IMR-90 (cell line): ENCODE measurements around the gene GP1BA. TPM values are rescaled to one million over a fixed set of nuclear protein-coding genes. Genes with fewer than 3 reads are reported as not detected.

ENCODE experiments used
- ATAC-seq: fragments of 200-7000 bp; cut with Tn5 transposase; 2 replicates; pipeline ENCODE4 v1.9.1; 2020; ENCODE audit warnings: low read depth, mild to moderate bottlenecking, moderate library complexity
- BruUV-seq: library from RNA; stranded (reverse); fragments of 400-500 nt; replicated peaks from 2 replicates; lab custom pipeline; 2021; lab: Mats Ljungman, UMichigan
- CTCF ChIA-PET: fragments of 300-600 bp; formaldehyde crosslinking; extraction: SDS; loops from one replicate; lab custom pipeline; 2021; ENCODE audit warnings: antibody characterized with exemption; lab: Yijun Ruan, JAX
- POLR2A ChIA-PET: fragments of 300-600 bp; sonication (Branson Sonifier 250); formaldehyde crosslinking; loops from one replicate; lab custom pipeline; 2022; ENCODE audit warnings: antibody characterized with exemption; ENCODE audit not compliant: unreplicated experiment; lab: Charles Lee
- DNase-seq: peaks from one replicate; pipeline ENCODE4 v3.0.0; 2013
- H2AFZ ChIP-seq: replicated peaks from 2 replicates; pipeline ENCODE3; 2013; ENCODE audit warnings: low read length, mild to moderate bottlenecking; ENCODE audit not compliant: poor library complexity
- H2AK5ac ChIP-seq: 2 replicates; pipeline ENCODE4 v1.6.1; 2013; ENCODE audit warnings: low read depth, low read length, inconsistent platforms
- H2AK9ac ChIP-seq: replicated peaks from 2 replicates; pipeline ENCODE3; 2013; ENCODE audit warnings: mild to moderate bottlenecking, low read depth, low read length, moderate library complexity; ENCODE audit not compliant: poor library complexity
- H2BK120ac ChIP-seq: 2 replicates; pipeline ENCODE4 v1.6.1; 2013; ENCODE audit warnings: low read depth, low read length, inconsistent platforms
- H2BK15ac ChIP-seq: 3 replicates; pipeline ENCODE4 v1.6.1; 2013; ENCODE audit warnings: low read depth, low read length, inconsistent platforms
- H2BK20ac ChIP-seq: 2 replicates; pipeline ENCODE4 v1.6.1; 2013; ENCODE audit warnings: low read depth, mild to moderate bottlenecking, inconsistent platforms, low read length, moderate library complexity
- H2BK5ac ChIP-seq: 2 replicates; pipeline ENCODE4 v1.6.1; 2013; ENCODE audit warnings: mild to moderate bottlenecking, low read depth, low read length, inconsistent platforms; ENCODE audit not compliant: poor library complexity, severe bottlenecking
- H3K14ac ChIP-seq: replicated peaks from 2 replicates; pipeline ENCODE4 v1.6.1; 2013; ENCODE audit warnings: low read depth, low read length, inconsistent platforms
- H3K18ac ChIP-seq: 2 replicates; pipeline ENCODE4 v1.6.1; 2013; ENCODE audit warnings: low read depth, low read length, control low read depth
- H3K23ac ChIP-seq: 2 replicates; pipeline ENCODE4 v1.6.1; 2013; ENCODE audit warnings: low read depth, low read length, inconsistent platforms
- H3K27ac ChIP-seq: 2 replicates; pipeline ENCODE4 v1.5.1; 2013; ENCODE audit warnings: mild to moderate bottlenecking, control low read depth, low read length; ENCODE audit not compliant: insufficient read depth
- H3K27me3 ChIP-seq: 2 replicates; pipeline ENCODE4 v1.6.1; 2013; ENCODE audit warnings: low read length; ENCODE audit not compliant: control insufficient read depth, insufficient read depth
- H3K36me3 ChIP-seq: 2 replicates; pipeline ENCODE4 v1.6.1; 2013; ENCODE audit warnings: low read length, mixed read lengths; ENCODE audit not compliant: control insufficient read depth, insufficient read depth
- H3K4ac ChIP-seq: 2 replicates; pipeline ENCODE4 v1.6.1; 2013; ENCODE audit warnings: low read depth, low read length, inconsistent platforms
- H3K4me1 ChIP-seq: 2 replicates; pipeline ENCODE4 v1.6.1; 2013; ENCODE audit warnings: low read length, mixed read lengths; ENCODE audit not compliant: control insufficient read depth, insufficient read depth
- H3K4me2 ChIP-seq: 2 replicates; pipeline ENCODE4 v1.6.1; 2013; ENCODE audit warnings: low read depth, mild to moderate bottlenecking, control low read depth, low read length, moderate library complexity
- H3K4me3 ChIP-seq: 2 replicates; pipeline ENCODE4 v1.5.1; 2013; ENCODE audit warnings: low read depth, mild to moderate bottlenecking, control low read depth, low read length, moderate library complexity; ENCODE audit not compliant: insufficient read depth
- H3K56ac ChIP-seq: 2 replicates; pipeline ENCODE4 v1.6.1; 2013; ENCODE audit warnings: low read length, inconsistent platforms; ENCODE audit not compliant: insufficient read depth; ENCODE audit errors: extremely low read depth
- H3K79me1 ChIP-seq, 2 experiments: 2 replicates each; pipeline ENCODE4 v1.6.1; 2013; ENCODE audit warnings: low read length in 2 of 2, inconsistent platforms in 1 of 2, low read depth in 1 of 2
- H3K9ac ChIP-seq: 2 replicates; pipeline ENCODE4 v1.6.1; 2013; ENCODE audit warnings: low read depth, low read length, control low read depth
- H3K9me1 ChIP-seq: 2 replicates; pipeline ENCODE4 v1.6.1; 2013; ENCODE audit warnings: low read length, inconsistent platforms; ENCODE audit not compliant: insufficient read depth
- H3K9me3 ChIP-seq: 2 replicates; pipeline ENCODE4 v1.6.1; 2013; ENCODE audit warnings: low read length; ENCODE audit not compliant: control insufficient read depth, insufficient read depth
- H4K20me1 ChIP-seq: 2 replicates; pipeline ENCODE4 v1.6.1; 2013; ENCODE audit warnings: low read length, inconsistent platforms; ENCODE audit not compliant: insufficient read depth
- H4K5ac ChIP-seq: 2 replicates; pipeline ENCODE4 v1.6.1; 2013; ENCODE audit warnings: mild to moderate bottlenecking, low read depth, low read length, control low read depth
- H4K8ac ChIP-seq, 2 experiments: 2 replicates each; pipeline ENCODE4 v1.6.1; 2013; ENCODE audit warnings: low read depth in 2 of 2, low read length in 2 of 2, control low read depth in 1 of 2, inconsistent platforms in 1 of 2
- H4K91ac ChIP-seq: 2 replicates; pipeline ENCODE4 v1.6.1; 2013; ENCODE audit warnings: low read depth, low read length, inconsistent platforms; ENCODE audit not compliant: insufficient read depth
- CEBPB ChIP-seq: IDR thresholded peaks from 2 replicates; pipeline ENCODE4 v1.6.1; 2012; ENCODE audit warnings: low read depth, low read length, improper control_type of control experiment
- CHD1 ChIP-seq: IDR thresholded peaks from 2 replicates; pipeline ENCODE4 v1.6.1; 2012; ENCODE audit warnings: low read depth, low read length, improper control_type of control experiment
- CTCF ChIP-seq: conservative IDR thresholded peaks from 2 replicates; pipeline ENCODE4 v1.5.1; 2012; ENCODE audit warnings: mild to moderate bottlenecking, low read depth, low read length, improper control_type of control experiment
- ELK1 ChIP-seq: fragments of 150-350 bp; IDR thresholded peaks from 2 replicates; pipeline ENCODE4 v1.6.1; 2016; ENCODE audit warnings: low read depth, mild to moderate bottlenecking, low read length, moderate library complexity, borderline replicate concordance
- MAFK ChIP-seq: IDR thresholded peaks from 2 replicates; pipeline ENCODE4 v1.6.1; 2012; ENCODE audit warnings: low read depth, low read length, improper control_type of control experiment
- MAZ ChIP-seq: IDR thresholded peaks from 2 replicates; pipeline ENCODE4 v1.6.1; 2012; ENCODE audit warnings: low read depth, mild to moderate bottlenecking, low read length, improper control_type of control experiment, moderate library complexity, borderline replicate concordance
- MXI1 ChIP-seq: IDR thresholded peaks from 2 replicates; pipeline ENCODE4 v1.6.1; 2012; ENCODE audit warnings: low read depth, mild to moderate bottlenecking, low read length, moderate library complexity, borderline replicate concordance
- NFE2L2 ChIP-seq: fragments of 150-350 bp; IDR thresholded peaks from 2 replicates; pipeline ENCODE4 v1.6.1; 2016; ENCODE audit warnings: low read depth, mild to moderate bottlenecking, low read length
- POLR2A ChIP-seq: IDR thresholded peaks from 2 replicates; pipeline ENCODE4 v1.6.1; 2012; ENCODE audit warnings: mild to moderate bottlenecking, low read depth, low read length
- RCOR1 ChIP-seq: IDR thresholded peaks from 2 replicates; pipeline ENCODE4 v1.6.1; 2012; ENCODE audit warnings: mild to moderate bottlenecking, low read length, improper control_type of control experiment; ENCODE audit not compliant: insufficient replicate concordance
- SMC3 ChIP-seq: fragments of 150-350 bp; IDR thresholded peaks from 2 replicates; pipeline ENCODE4 v1.6.1; 2016; ENCODE audit warnings: low read depth, mild to moderate bottlenecking, antibody characterized with exemption, low read length, moderate library complexity
- USF2 ChIP-seq: fragments of 150-350 bp; IDR thresholded peaks from 2 replicates; pipeline ENCODE4 v1.6.1; 2017; ENCODE audit warnings: mild to moderate bottlenecking, antibody characterized with exemption, low read length, low read depth
- WGBS, 2 experiments: methylation state at CpG; one replicate each; pipeline versions ENCODE4 v1.1.5 to v1.1.7; 2013; ENCODE audit warnings: missing lambda C conversion rate in 2 of 2; ENCODE audit not compliant: insufficient read length in 1 of 2; ENCODE audit errors: extremely low coverage in 2 of 2; 5-methylcytosine and 5-hydroxymethylcytosine counted together
- dilution Hi-C: fragments of 300-500 bp; cut with HindIII; formaldehyde crosslinking; loops from one replicate; pipeline ENCODE4 v1.14.3; 2018; ENCODE audit warnings: low sequenced_read_pairs; ENCODE audit not compliant: unreplicated experiment
- in situ Hi-C: fragments of 300-500 bp; cut with MboI; formaldehyde crosslinking; loops from 3 replicates; pipeline ENCODE4 v1.14.3; 2019; ENCODE audit warnings: low sequenced_read_pairs, inconsistent platforms, mixed read lengths
- intact Hi-C: fragments of 100-400 bp; cut with micrococcal nuclease; formaldehyde crosslinking; loops from 2 replicates; pipeline ENCODE4 v1.10.0; 2022
- polyA plus RNA-seq, 3 experiments: library from polyadenylated mRNA; depleted of rRNA; stranded (reverse); fragments of >200 nt; gene quantifications; 2 replicates each; pipeline ENCODE4 v1.2.3, GENCODE V29; 2012; ENCODE audit warnings: low replicate concordance in 1 of 3
- total RNA-seq: library from RNA; depleted of rRNA; stranded (reverse); fragments of >200 nt; gene quantifications from 2 replicates; pipeline ENCODE4 v1.2.3, GENCODE V29; 2012

The GP1BA gene
- total and polyA plus RNA-seq, 2 of the 4 experiments (the other 2 are of a cell fraction), result not detected

- intact Hi-C loops (no loop called here), in situ Hi-C loops (no loop called here), dilution Hi-C loops (no loop called here)
- no peak for DNase-seq
- Histone ChIP-seq H2AK9ac (no peak overlapping the region), H2BK120ac (no peak overlapping the region), H4K8ac (no peak overlapping the region), H3K4me2 (no peak overlapping the region), H3K18ac (no peak overlapping the region), H3K9me3 (no peaks in the 10 kb centered on the region), H3K14ac (no peak overlapping the region), H3K9ac (no peak overlapping the region), H2BK5ac (no peak overlapping the region), H3K23ac (no peak overlapping the region), H3K27ac (no peak overlapping the region), H3K4me3 (no peak overlapping the region), H2BK20ac (no peak overlapping the region), H3K36me3 (peaks cover 12% of the 10 kb centered on the region), H4K91ac (no peak overlapping the region), H3K56ac (no peak overlapping the region), H3K27me3 (no peaks in the 10 kb centered on the region), H3K4ac (no peak overlapping the region), H4K5ac (no peak overlapping the region), H2BK15ac (no peak overlapping the region), H2AFZ (no peak overlapping the region), H3K79me1 (peaks cover 0 to 2% of the 10 kb centered on the region in 2 experiments; a peak in 1 of 4 replicates), H3K4me1 (peaks cover 4% of the 10 kb centered on the region), H4K20me1 (no peaks in the 10 kb centered on the region), H3K9me1 (peaks cover 9% of the 10 kb centered on the region), H2AK5ac (no peak overlapping the region)
- no TSS peak for BruUV-seq
- no peak for TF ChIP-seq CTCF
- TF ChIP-seq MAFK, result no peak
- no peak for TF ChIP-seq MXI1
- no peak for TF ChIP-seq CHD1
- no peak for TF ChIP-seq CEBPB
- TF ChIP-seq ELK1, result no peak
- no peak for TF ChIP-seq USF2
- no peak for TF ChIP-seq RCOR1
- no peak for TF ChIP-seq POLR2A
- no peak for TF ChIP-seq SMC3
- TF ChIP-seq NFE2L2, result no peak
- no peak for TF ChIP-seq MAZ
- WGBS, 2 experiments, result 90% methylated on average over 4 of the region's 12 CpGs; no CpG with 5 or more reads in 1 of the 2 experiments
- ChIA-PET POLR2A (no interaction called here), CTCF (no interaction called here)
- no peak for ATAC-seq
Observed at GRCh38 chr17:4932756-4933155, 679 bp downstream of the GP1BA start.
